HepG2 (cell line): Measurements from ENCODE around the gene NAB2. TPM values are rescaled to one million over a fixed set of nuclear protein-coding genes. Genes with fewer than 3 reads are reported as not detected.

ENCODE experiments used
- CBX5 ChIP-seq: sonication (generic); formaldehyde crosslinking; IDR thresholded peaks from 2 replicates; pipeline ENCODE4 v1.4.0; 2020; ENCODE audit warnings: missing genetic modification reagents, borderline replicate concordance
- CREM ChIP-seq, 2 experiments: sonication (generic) in 1 of 2; formaldehyde crosslinking in 1 of 2; IDR thresholded peaks; 2 replicates each; pipeline versions ENCODE4 v1.4.0 to v1.6.1; 2016 to 2020; ENCODE audit warnings: antibody characterized with exemption in 1 of 2, mild to moderate bottlenecking in 1 of 2, missing genetic modification reagents in 1 of 2
- GATAD2A ChIP-seq: IDR thresholded peaks from 2 replicates; pipeline ENCODE4 v1.6.1; 2016
- PRDM10 ChIP-seq: sonication (generic); formaldehyde crosslinking; IDR thresholded peaks from 2 replicates; pipeline ENCODE4 v1.4.0; 2020; ENCODE audit warnings: low read depth, missing genetic modification reagents
- ZNF281 ChIP-seq: sonication (generic); formaldehyde crosslinking; IDR thresholded peaks from 2 replicates; pipeline ENCODE4 v1.4.0; 2020; ENCODE audit warnings: missing genetic modification reagents, borderline replicate concordance
- ZNF318 ChIP-seq: sonication (generic); formaldehyde crosslinking; IDR thresholded peaks from 2 replicates; pipeline ENCODE4 v1.4.0; 2020; ENCODE audit warnings: mild to moderate bottlenecking, missing genetic modification reagents
- ZNF800 ChIP-seq: sonication (generic); formaldehyde crosslinking; IDR thresholded peaks from 2 replicates; pipeline ENCODE4 v1.4.0; 2020; ENCODE audit warnings: missing genetic modification reagents
- ZSCAN12 ChIP-seq: sonication (generic); formaldehyde crosslinking; IDR thresholded peaks from 2 replicates; pipeline ENCODE4 v1.9.0; 2021; ENCODE audit warnings: mild to moderate bottlenecking, missing genetic modification reagents
- polyA plus RNA-seq, 8 experiments: library from polyadenylated mRNA; depleted of rRNA in 3 of 8; stranded (reverse) in 7 of 8; unstranded in 1 of 8; fragments of >200 nt; fragmentation: Illumina TruSeq in 4 of 8; extraction: Trizol in 4 of 8; gene quantifications; 2 replicates each; pipeline versions ENCODE4 v1.2.1 to v1.2.3, GENCODE V29; 2011 to 2016; ENCODE audit warnings: low read depth in 4 of 8, missing spikeins in 1 of 8, mixed read lengths in 1 of 8; ENCODE audit not compliant: insufficient read depth in 1 of 8
- total RNA-seq, 5 experiments: library from RNA; depleted of rRNA; stranded (reverse); fragments of >200 nt; fragmentation: Illumina TruSeq; extraction: Trizol; gene quantifications; 2 replicates each; pipeline ENCODE4 v1.2.3, GENCODE V29; 2016; ENCODE audit warnings: low read depth in 1 of 5

The NAB2 gene
- total and polyA plus RNA-seq, 2 of the 13 experiments (the other 11 are each of a cell fraction or from before 2014, with no cell fraction given), result 11.7 to 12.9 TPM

- TF ChIP-seq PRDM10 (CRISPR knock-in tag) (no peak; the same call in 1 of the 2 replicates), ZNF281 (CRISPR knock-in tag) (peak; percentile 89), GATAD2A (CRISPR knock-in tag) (peak; percentile 87), CBX5 (CRISPR knock-in tag) (peak; percentile 46; the same call in 1 of the 2 replicates), ZNF318 (peak; percentile 88; the same call in 1 of the 2 replicates), ZSCAN12 (0 out of 2 replicates have a peak, but pooled peaks have one; percentile 56), CREM (IDR thresholded peaks at IDR 0.05) (no peak; the same call in 1 of the 2 replicates), CREM (CRISPR knock-in tag; IDR thresholded peaks at IDR 0.05) (no peak), ZNF800 (CRISPR knock-in tag) (0 out of 2 replicates have a peak, but pooled peaks have one; percentile 21)
These were observed at the start of gene NAB2 (continued) for GRCh38 chr12:57088354-57089270.
